Measurements from ENCODE around the gene BAHCC1. TPM values are rescaled to one million over a fixed set of nuclear protein-coding genes. Genes with fewer than 3 reads are reported as not detected.
"Not testable (repeated sequence)": the region's sequence is repeated elsewhere in the genome, so short reads cannot be mapped to it uniquely, and the experiment has no call there.

BAHCC1 gene
- total RNA-seq, 1 experiment from 2014 or later, result 4.3 TPM

- DNase-seq (ENCODE audit: low read depth), result no peak
Measured at GRCh38 chr17:81413497-81414135, 18.4 kb downstream of the BAHCC1 start.

- DNase-seq (ENCODE audit: low read depth), result no peak
Measured at GRCh38 chr17:81414756-81415516, 19.7 kb downstream of the BAHCC1 start.

GRCh38 chr17:81415681-81416080, 20.4 kb downstream of the BAHCC1 start:
- DNase-seq (ENCODE audit: low read depth), result no peak

GRCh38 chr17:81416612-81417011, 21.4 kb downstream of the BAHCC1 start:
- no peak for DNase-seq (ENCODE audit: low read depth)

- DNase-seq (ENCODE audit: low read depth), result no peak
Measured at GRCh38 chr17:81417049-81417878, 22.0 kb downstream of the BAHCC1 start.

- no peak for DNase-seq (ENCODE audit: low read depth)
Measured at GRCh38 chr17:81417879-81418709, 22.8 kb downstream of the BAHCC1 start.

GRCh38 chr17:81418710-81419318, 23.6 kb downstream of the BAHCC1 start:
- DNase-seq (ENCODE audit: low read depth), result no peak

GRCh38 chr17:81419319-81419885, 24.1 kb downstream of the BAHCC1 start:
- peak; percentile 56 for DNase-seq (ENCODE audit: low read depth)

GRCh38 chr17:81419886-81420768, 24.9 kb downstream of the BAHCC1 start:
- no peak for DNase-seq (ENCODE audit: low read depth)

GRCh38 chr17:81420769-81421462, 25.7 kb downstream of the BAHCC1 start:
- DNase-seq (ENCODE audit: low read depth), result peak; percentile 72

GRCh38 chr17:81422776-81423697, 27.8 kb downstream of the BAHCC1 start:
- peak; percentile 96 for DNase-seq (ENCODE audit: low read depth)

- DNase-seq (ENCODE audit: low read depth), result no peak
Measured at GRCh38 chr17:81423698-81424071, 28.4 kb downstream of the BAHCC1 start.

- no peak for DNase-seq (ENCODE audit: low read depth)
Measured at GRCh38 chr17:81424151-81425017, 29.1 kb downstream of the BAHCC1 start.

- not testable (repeated sequence) for DNase-seq (ENCODE audit: low read depth)
Measured at GRCh38 chr17:81425041-81425440, 29.8 kb downstream of the BAHCC1 start.

GRCh38 chr17:81425716-81426392, 30.6 kb downstream of the BAHCC1 start:
- not testable (repeated sequence) for DNase-seq (ENCODE audit: low read depth)

- DNase-seq (ENCODE audit: low read depth), result no peak
Measured at GRCh38 chr17:81426393-81427172, 31.3 kb downstream of the BAHCC1 start.
